Upper lobe of left lung (tissue), 4 donors: ENCODE measurements around the gene DNTTIP2.

Experiments used
- EP300 ChIP-seq, 4 donors: sonication (generic); formaldehyde crosslinking; IDR thresholded peaks; one replicate each; pipeline ENCODE4 v1.5.1; 2017; ENCODE audit warnings: antibody characterized with exemption in 4 of 4, control low read depth in 2 of 4
- POLR2A ChIP-seq, 4 donors: fragments of 450-650 bp; IDR thresholded peaks; one replicate each; pipeline ENCODE4 v1.5.1; 2016 to 2017; ENCODE audit warnings: antibody characterized with exemption in 4 of 4, mild to moderate bottlenecking in 2 of 4
- POLR2AphosphoS5 ChIP-seq, 2 donors: sonication (generic); formaldehyde crosslinking; IDR thresholded peaks; one replicate each; pipeline ENCODE4 v1.5.1; 2017; ENCODE audit warnings: antibody characterized with exemption in 2 of 2
- TF ChIP-seq, protein P1 (sequence below), 6 experiments: fragments of 450-650 bp in 4 of 6; fragments of 200-600 bp in 2 of 6; sonication (generic) in 2 of 6; IDR thresholded peaks; one replicate each; pipeline ENCODE4 v1.5.1; 2016 to 2019; ENCODE audit warnings: antibody characterized with exemption in 6 of 6

- TF ChIP-seq EP300 (IDR thresholded peaks at IDR 0.05) (no peak), POLR2AphosphoS5 (IDR thresholded peaks at IDR 0.05) (no peak), POLR2A (IDR thresholded peaks at IDR 0.05) (no peak)
- TF ChIP-seq, protein P1, sequence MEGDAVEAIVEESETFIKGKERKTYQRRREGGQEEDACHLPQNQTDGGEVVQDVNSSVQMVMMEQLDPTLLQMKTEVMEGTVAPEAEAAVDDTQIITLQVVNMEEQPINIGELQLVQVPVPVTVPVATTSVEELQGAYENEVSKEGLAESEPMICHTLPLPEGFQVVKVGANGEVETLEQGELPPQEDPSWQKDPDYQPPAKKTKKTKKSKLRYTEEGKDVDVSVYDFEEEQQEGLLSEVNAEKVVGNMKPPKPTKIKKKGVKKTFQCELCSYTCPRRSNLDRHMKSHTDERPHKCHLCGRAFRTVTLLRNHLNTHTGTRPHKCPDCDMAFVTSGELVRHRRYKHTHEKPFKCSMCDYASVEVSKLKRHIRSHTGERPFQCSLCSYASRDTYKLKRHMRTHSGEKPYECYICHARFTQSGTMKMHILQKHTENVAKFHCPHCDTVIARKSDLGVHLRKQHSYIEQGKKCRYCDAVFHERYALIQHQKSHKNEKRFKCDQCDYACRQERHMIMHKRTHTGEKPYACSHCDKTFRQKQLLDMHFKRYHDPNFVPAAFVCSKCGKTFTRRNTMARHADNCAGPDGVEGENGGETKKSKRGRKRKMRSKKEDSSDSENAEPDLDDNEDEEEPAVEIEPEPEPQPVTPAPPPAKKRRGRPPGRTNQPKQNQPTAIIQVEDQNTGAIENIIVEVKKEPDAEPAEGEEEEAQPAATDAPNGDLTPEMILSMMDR (IDR thresholded peaks at IDR 0.05): no peak
These were observed 36.1 kb downstream of the DNTTIP2 start for GRCh38 chr1:93842750-93843500.
